Measurements from ENCODE around the gene FNDC3A. TPM values are rescaled to one million over a fixed set of nuclear protein-coding genes. Genes with fewer than 3 reads are reported as not detected.

Gene FNDC3A
- total RNA-seq, 1 donor from 2014 or later = 16.9 TPM

DNA sequence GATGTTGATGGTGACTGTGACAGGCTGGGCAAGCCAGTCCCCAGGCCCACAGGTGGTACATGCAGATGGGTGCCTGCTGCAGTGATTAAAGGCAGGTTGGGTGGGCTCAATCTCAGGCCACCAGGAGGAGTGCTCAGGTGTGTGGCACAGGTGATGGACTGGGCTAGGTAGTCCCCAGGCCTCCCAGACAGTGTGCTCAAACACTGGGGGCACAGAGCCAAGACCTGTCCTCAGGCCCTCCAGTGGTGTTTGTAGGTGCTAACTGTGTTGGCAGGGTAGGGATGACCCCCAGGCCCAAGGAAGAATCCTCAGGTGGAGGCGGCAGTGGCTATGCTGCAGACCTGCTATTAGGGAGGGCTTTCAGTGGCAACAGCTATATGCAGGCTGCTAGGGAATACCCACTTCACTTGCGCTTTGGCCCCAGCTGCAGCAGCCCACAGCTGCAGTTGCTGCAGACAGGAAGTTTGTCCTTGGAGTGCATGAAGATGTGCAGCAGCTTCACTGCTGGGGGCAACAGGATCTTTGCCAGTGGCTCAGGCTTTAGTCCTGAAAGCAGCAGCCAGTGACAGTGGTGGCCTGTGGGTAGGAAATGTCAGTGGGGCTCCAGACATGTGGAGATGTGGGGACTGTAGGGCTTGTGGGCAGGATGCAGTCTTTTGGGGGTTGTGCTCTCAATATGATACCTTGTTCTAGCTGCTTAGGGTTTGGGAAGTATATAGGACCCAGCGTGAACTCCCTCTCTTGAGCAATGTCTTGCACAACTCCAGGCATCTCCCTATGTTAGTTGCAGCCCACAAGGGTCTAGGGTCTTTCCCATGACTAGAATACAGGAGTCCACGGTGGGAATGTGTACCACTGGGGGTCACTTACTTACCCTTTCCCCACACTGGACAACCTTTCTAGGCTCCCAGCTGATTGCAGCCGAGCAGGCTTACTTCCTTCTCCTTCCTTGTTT is 190.4 kb downstream of the FNDC3A start:
- ATAC-seq (ENCODE audit: poor library complexity) (no peak), DNase-seq (no peak)

DNA sequence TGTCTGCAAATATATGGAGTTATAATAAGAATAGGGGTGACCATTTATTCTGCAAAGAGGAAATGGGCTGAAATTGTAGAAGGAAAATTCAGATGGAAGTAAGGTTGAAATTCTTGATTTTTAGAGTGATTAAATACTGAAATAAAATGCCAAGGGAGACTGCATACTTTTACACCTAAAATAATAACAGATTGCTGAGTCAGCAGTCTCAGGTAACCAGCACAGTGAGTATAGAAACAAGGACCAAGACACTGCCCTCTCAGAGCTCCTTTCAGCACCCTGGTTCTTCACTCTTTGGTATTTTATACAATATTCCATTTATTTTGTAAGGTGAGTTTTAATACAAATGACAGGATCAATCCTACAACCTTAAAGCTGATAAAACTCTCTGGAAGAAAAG is 195.6 kb downstream of the FNDC3A start:
- ATAC-seq (ENCODE audit: poor library complexity) (no peak), DNase-seq (no peak)
- intact Hi-C loops (cut with DNase I) = no loop called here

More for the DNA sequence above, 190.4 kb downstream of the FNDC3A start:
- intact Hi-C loops (cut with DNase I) = no loop called here

DNA sequence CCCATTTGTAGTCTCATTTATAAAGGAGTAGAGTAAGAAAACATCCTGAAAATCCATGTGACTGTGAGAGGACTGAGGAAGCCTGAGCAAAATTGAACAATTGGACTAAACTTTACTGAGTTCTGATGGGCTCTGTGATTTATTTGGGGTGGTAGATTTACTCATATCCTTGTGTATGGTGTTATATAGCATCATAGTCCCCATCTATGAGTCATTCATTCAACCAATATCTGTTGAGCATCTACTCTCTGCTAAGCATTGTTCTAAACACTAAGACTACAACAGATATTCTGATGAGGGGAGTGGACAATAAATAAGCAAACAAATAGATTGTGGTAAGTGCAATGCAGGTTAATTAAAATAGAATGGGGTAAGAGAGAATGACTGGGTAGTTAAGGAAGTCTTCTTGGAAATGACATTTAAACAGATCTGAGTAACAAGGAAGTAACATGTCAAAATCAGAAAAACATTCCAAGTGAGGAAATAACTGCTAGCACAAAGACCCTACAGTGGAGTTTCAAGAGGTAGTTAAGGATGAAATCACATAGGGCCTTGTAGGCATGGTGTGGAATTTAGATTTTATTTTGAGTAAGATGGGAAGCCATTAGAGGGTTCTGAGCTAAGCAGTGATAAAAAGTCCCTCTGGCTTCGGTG is 208.1 kb downstream of the FNDC3A start:
- no peak for DNase-seq
- intact Hi-C loops (cut with DNase I) = no loop called here
- no peak for ATAC-seq (ENCODE audit: poor library complexity)

DNA sequence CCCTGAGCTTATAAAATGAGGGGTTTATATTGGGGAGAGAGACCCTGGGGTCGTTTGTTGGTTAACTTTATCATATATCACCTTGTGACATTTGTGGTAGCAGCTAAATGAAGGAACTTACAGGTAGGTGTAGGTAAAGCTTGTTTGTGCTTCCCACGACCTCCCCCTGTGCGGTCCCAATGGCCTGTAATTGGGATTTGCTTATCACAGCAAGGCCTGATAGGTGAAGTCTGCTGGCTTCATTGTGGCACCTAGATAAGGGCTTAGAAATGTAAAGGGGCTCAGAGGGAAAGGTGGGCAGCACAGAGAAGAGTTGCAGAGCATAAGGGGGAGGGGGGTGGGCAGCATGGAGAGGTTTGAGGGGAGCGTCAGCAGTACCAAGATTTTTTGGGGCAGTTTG is 208.9 kb downstream of the FNDC3A start:
- ATAC-seq (ENCODE audit: poor library complexity) (no peak), DNase-seq (no peak)
- intact Hi-C loops (cut with DNase I) = no loop called here

DNA sequence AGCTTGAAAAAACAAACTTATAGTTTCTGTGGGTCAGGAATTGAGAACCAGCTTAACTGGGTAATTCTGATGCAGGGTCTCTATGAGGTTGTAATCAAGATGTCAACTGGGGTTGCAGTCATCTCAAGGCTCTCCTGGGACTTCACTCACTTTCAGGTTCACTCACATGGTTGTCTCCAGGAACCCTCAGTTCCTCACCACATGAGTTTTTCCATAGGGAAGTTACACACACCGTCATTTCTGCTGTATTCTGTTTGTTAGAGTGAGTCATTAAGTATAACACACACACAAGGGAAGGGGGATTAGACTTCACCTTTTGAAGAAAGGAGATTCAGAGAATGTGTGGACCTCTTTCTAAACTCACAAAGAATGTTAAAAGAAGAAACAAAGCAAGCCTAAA is 209.6 kb downstream of the FNDC3A start:
- intact Hi-C loops (cut with DNase I) = no loop called here
- DNase-seq = no peak
- no peak for ATAC-seq (ENCODE audit: poor library complexity)

DNA sequence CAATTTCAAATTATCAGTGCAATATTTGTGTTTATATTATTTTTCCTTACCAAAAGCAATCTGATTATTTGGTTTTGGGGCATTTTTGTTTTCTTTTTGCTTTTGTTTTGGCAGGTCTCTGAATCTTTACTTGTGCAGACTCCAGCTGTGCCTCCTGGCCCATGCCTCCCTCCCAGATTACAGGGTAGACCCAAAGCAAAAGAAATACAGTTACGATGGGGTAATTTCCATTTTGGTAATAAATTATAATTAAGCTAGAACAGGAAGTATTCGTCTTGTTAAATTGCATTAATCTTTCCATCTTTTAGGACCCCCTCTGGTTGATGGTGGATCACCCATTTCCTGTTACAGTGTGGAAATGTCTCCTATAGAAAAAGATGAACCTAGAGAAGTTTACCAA is 215.2 kb downstream of the FNDC3A start:
- DNase-seq (no peak), ATAC-seq (ENCODE audit: poor library complexity) (no peak)
- intact Hi-C loops (cut with DNase I) = no loop called here

DNA sequence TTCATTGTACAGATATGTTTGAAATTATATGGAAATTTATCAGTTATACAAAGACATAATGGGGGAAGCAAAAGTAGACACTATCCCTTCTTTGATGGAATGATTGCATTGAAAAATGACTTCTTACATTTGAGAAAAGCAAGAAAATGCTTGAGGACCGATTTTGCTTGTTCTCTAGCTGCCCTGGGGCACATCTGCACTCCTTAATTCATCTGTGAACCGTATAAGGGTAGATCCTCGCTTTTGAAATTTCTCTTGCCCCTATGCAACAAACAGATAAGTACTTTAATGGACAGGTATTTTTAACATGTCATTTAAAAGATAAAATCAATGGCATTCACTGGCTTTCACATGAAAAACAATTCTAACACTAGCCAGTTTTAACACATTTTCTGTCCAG is 230.9 kb downstream of the FNDC3A start:
- DNase-seq = no peak
- no peak for ATAC-seq (ENCODE audit: poor library complexity)
- intact Hi-C loops (cut with DNase I) = no loop called here

DNA sequence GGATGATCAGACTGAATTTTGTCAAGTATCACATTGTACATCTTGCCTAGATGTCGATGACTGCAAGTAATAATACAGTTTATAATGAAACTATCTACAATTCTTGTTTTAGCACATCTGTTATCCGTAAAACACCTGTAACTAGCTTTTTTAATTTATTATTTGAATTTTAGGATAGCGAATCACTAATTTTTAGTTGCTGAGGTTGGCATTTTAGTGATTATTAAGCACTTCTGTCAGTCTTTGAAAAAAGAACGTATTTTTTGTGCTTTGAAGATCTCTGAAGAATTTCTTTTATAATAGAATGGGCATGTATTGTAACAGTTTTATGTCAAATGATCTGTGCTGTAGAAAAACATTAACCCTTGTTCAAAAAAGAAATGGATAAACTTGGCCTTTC is 232.9 kb downstream of the FNDC3A start:
- no peak for DNase-seq
- intact Hi-C loops (cut with DNase I) = no loop called here
- ATAC-seq (ENCODE audit: poor library complexity) = no peak

DNA sequence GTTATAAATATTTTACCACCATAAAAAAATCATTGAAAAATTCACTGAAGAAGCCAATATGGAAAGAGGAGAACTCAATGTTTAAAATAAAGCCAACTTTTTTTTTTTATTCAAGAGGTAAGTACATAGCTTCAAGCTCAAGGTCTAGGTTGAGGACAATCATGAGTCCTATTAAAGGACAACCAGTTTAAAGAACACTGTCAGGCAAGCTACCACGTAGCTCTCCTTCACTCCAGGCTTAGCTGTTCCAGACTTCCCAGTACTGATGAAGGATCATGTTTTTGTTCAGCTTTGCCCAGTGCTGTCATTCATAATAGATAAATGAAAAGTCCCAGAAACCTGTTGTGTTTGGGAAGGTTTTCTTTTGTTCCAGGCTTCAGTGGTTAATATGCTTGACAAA is 234.4 kb downstream of the FNDC3A start:
- intact Hi-C loops (cut with DNase I) = no loop called here
- DNase-seq = no peak
- ATAC-seq (ENCODE audit: poor library complexity) = peak; percentile 52

DNA sequence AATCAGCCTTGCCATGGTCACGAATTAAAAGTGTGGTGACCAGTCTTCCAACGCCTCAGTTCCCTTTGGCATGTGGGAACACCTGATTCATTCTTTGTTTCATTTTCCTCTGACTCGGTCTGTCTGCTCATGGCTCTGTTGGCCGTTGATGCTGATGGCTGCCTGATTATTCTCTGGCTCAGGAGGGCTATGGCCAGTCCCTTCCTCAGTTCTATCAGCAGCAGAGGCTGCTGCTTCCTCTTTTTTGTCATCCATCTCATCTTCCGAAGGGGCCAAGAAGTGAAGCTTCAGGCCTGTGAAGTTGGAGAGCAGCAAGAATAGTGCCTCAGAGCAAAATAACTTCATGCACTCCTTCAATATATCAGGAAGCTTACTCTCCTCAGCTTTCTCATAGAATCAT is 235.0 kb downstream of the FNDC3A start:
- ATAC-seq (ENCODE audit: poor library complexity) (no peak), DNase-seq (no peak)
- intact Hi-C loops (cut with DNase I) = no loop called here

DNA sequence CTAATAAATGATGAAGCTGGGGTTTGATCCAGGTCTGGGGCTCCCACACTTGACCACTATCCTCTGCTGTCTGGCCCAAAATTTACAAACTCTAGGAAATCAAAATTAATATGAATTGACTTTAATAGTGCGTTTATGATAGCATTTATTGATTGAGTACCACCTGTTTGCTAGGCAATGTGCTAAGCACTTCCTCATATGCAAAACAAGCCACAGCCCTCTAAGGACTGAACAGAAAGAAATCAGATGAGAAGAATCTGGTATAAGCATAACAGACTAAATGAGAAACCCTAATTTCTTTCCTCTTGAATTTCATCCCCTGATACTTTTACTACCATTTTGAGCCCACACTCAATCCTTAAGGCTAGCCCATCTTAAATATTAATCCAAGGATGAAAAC is 237.8 kb downstream of the FNDC3A start:
- ATAC-seq (ENCODE audit: poor library complexity) (no peak), DNase-seq (no peak)
- intact Hi-C loops (cut with DNase I) = no loop called here

DNA sequence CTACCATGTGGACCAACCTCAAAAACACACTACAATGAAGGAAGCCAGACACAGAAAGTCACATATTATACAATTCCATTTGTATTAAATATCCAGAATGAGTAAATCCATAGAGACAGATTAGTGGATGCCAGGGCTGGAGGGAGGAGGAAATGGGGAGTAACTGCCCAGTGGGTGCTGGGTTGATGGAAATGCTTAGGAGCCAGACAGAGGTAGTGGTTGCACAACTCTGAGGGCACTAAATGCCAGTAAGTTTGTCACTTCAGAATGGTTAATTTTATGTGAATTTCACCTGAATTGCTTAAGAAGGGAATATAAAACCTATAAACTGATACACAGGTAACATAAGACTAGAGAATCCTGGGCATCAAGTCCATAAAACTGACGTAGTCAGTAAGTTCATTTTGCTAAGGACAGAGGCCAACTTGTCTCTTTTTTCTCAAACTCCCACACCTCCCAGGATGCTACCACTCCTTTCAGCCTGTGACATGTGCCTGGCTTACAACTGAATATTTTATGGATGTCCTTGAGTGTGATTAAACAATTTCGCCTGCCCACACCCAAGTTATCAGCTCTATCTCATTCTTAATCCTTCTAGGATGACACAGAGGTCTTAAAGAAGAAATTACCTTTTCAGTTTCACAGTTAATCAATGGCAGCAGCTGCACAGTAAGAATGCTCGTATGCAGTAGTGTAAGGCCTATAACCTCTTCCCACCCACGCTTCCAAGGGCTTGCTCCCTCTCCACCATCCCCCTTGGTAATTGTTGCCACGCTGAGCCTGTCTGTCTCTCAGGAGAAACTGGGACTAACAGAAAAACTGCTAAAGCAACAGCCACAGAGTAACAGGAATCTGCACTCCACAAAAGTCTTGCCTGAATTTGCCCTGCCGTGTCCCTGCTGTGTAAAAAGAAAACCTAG is 238.5 kb downstream of the FNDC3A start:
- DNase-seq (no peak), ATAC-seq (ENCODE audit: poor library complexity) (no peak)
- intact Hi-C loops (cut with DNase I) = no loop called here

DNA sequence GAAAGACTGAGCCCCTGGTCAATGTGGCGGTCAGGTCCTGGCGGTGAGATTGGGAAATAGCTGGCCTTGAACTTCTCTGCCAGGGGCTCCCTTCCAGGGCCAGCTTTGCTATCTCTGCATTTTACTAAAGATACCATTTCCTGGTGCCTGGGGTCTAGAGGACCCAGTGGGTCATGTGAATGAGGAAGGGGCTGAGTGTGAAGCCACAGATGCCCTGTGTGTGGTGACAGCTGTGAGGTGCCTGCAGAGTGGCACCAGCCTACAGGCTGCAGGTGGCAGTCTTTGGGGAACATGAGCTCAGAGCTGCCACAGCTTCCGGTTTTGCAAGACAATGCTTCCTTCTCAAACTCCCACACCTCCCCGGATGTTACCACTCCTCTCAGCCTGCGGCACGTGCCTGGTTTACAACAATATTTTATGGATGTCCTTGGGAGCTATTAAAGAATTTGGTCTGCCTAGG is 239.2 kb downstream of the FNDC3A start:
- ATAC-seq (ENCODE audit: poor library complexity) (peak; percentile 66), DNase-seq (peak; percentile 65)
- intact Hi-C loops (cut with DNase I) = no loop called here

DNA sequence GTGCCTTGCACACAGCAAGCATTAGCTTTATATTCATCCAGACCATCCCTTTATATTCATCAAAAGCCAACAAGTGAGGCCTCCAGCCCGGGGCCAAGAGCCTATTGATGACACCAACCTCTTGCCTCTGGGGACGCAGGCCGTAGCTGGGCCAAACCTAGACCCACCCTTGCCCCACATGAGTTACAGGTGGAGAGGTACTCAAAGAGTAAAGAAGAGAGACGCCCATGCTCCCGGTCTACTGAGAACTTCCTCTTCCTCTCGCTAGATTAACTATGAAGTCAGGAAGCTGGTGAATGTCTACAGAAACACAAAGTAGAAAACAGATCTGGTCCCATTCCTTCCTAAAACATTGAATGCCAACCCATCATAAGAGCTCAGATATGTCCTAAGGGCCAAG is 240.6 kb downstream of the FNDC3A start:
- no peak for DNase-seq
- intact Hi-C loops (cut with DNase I) = no loop called here
- ATAC-seq (ENCODE audit: poor library complexity) = no peak

DNA sequence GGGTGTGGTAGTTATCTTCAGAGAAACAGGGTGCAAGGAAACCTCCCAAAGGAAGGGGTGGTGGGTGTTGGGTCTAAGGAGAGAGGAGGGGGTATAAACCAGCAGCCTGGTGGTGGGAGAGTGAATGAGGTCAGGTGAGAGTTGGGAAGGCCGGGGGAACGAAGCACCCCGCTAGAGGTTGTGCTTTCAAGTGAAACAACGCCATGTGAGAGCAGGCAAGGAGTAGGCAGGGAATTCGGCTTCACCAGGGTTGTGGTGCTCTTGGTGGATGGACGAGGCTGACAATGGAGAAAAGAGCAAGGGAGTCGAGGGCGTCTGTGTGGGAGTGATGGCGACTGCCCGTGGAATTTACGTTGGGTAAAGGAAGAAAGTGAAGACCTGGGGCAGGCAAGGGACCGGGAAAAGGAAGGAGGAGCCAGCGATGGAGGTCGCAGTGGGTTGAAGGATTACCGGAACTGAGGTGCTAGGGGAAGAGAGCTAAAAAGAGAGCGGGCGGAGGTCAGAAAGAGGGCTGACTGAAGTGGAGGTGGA is 242.3 kb downstream of the FNDC3A start:
- intact Hi-C loops (cut with DNase I) = no loop called here
- ATAC-seq (ENCODE audit: poor library complexity) (no peak), DNase-seq (no peak)

DNA sequence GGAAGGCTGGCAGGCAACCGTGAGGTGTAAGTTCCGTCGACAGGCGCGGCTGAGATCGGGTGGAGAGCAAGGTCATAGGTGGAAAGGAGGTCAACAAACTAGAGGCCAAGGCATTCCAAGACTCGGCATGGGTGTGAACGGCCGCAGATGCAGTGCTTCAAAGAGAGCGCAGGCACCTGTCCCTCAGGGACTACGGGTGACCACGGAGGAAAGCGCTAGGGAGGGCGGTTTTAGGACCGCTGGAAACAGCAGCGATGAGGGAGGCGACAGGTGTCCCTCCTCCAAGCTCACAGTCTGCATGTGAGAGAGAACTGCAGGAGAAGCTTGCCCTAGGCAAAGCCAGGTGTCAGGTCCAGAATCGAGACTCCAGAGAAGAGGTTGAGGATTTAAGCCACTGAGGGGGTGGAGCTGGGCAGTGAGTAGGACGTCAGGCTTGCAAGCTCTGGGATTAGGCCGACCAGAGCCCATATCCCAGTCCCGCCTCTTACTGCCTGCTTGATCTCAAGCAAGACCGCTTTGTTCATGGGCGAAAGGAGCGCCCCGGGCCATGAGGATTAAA is 242.9 kb downstream of the FNDC3A start:
- DNase-seq (no peak), ATAC-seq (ENCODE audit: poor library complexity) (no peak)
- intact Hi-C loops (cut with DNase I) = no loop called here

DNA sequence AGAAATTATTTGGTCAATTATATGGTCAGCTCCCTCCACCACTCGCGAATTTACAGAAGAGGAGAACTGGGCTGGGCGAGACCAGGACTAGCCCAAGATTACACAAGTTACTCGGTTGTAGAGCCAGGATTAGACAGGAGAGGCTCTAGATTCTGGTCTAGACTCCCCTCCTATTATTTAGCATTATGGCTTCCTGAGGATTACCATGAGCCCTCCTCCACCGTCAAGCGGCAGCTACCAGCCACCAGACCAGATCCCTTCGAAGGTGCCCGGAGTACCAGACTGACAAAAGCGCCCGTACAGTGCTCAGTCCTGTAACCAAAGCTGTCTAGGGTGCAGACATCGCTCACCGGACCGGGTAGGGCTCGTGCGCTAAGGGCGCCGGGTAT is 243.9 kb downstream of the FNDC3A start:
- DNase-seq = no peak
- intact Hi-C loops (cut with DNase I) = no loop called here
- ATAC-seq (ENCODE audit: poor library complexity) = no peak

DNA sequence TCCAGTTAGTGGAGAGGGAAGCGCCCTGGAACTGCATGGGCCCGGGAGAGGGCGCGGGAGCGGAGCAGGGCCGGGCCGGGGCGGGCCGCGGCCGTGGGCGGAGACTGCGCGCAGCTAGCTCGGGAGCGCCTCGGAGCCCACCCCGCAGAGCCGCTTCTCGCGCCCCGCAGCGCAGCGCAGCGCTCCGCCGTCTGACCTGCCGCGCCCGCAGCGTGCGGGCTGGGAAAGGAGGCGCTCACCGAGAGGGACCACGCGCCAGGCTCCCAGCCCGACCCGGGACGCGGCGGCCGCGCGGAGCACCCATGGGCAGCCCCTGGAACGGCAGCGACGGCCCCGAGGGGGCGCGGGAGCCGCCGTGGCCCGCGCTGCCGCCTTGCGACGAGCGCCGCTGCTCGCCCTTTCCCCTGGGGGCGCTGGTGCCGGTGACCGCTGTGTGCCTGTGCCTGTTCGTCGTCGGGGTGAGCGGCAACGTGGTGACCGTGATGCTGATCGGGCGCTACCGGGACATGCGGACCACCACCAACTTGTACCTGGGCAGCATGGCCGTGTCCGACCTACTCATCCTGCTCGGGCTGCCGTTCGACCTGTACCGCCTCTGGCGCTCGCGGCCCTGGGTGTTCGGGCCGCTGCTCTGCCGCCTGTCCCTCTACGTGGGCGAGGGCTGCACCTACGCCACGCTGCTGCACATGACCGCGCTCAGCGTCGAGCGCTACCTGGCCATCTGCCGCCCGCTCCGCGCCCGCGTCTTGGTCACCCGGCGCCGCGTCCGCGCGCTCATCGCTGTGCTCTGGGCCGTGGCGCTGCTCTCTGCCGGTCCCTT is 244.5 kb downstream of the FNDC3A start, which contains the start of gene MLNR:
MLNR (plus strand) TSS at position 303 of the 820 bp plus-strand sequence; CDS start at position 303, 0 bp downstream.
- DNase-seq (peak; percentile 59), ATAC-seq (ENCODE audit: poor library complexity) (peak; percentile 84)
- intact Hi-C loops (cut with DNase I) = no loop called here

All from Right ventricle myocardium superior (tissue), 1 donor.